ENCODE data around the gene THAP7. TPM values are rescaled to one million over a fixed set of nuclear protein-coding genes. Genes with fewer than 3 reads are reported as not detected.

The THAP7 gene
- total and polyA plus RNA-seq, 9 of the 15 experiments (the other 6 are each of a cell fraction or from before 2014, with no cell fraction given), result 7.9 to 263 (median 84.1) TPM

GRCh38 chr22:20998411-20999336, 3.2 kb downstream of the THAP7 start (continued):
- TF ChIP-seq, protein P1, sequence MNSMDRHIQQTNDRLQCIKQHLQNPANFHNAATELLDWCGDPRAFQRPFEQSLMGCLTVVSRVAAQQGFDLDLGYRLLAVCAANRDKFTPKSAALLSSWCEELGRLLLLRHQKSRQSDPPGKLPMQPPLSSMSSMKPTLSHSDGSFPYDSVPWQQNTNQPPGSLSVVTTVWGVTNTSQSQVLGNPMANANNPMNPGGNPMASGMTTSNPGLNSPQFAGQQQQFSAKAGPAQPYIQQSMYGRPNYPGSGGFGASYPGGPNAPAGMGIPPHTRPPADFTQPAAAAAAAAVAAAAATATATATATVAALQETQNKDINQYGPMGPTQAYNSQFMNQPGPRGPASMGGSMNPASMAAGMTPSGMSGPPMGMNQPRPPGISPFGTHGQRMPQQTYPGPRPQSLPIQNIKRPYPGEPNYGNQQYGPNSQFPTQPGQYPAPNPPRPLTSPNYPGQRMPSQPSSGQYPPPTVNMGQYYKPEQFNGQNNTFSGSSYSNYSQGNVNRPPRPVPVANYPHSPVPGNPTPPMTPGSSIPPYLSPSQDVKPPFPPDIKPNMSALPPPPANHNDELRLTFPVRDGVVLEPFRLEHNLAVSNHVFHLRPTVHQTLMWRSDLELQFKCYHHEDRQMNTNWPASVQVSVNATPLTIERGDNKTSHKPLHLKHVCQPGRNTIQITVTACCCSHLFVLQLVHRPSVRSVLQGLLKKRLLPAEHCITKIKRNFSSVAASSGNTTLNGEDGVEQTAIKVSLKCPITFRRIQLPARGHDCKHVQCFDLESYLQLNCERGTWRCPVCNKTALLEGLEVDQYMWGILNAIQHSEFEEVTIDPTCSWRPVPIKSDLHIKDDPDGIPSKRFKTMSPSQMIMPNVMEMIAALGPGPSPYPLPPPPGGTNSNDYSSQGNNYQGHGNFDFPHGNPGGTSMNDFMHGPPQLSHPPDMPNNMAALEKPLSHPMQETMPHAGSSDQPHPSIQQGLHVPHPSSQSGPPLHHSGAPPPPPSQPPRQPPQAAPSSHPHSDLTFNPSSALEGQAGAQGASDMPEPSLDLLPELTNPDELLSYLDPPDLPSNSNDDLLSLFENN (IDR thresholded peaks at IDR 0.05; ENCODE audit: low read depth in 2 of 2, low read length in 2 of 2), result peak in 1 of 2 experiments; percentile 9; a peak in 1 of 4 replicates
- TF ChIP-seq, protein P2, sequence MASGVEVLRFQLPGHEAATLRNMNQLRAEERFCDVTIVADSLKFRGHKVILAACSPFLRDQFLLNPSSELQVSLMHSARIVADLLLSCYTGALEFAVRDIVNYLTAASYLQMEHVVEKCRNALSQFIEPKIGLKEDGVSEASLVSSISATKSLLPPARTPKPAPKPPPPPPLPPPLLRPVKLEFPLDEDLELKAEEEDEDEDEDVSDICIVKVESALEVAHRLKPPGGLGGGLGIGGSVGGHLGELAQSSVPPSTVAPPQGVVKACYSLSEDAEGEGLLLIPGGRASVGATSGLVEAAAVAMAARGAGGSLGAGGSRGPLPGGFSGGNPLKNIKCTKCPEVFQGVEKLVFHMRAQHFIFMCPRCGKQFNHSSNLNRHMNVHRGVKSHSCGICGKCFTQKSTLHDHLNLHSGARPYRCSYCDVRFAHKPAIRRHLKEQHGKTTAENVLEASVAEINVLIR (CRISPR knock-in tag; IDR thresholded peaks at IDR 0.05), result no peak
- no peak; the same call in 1 of the 2 replicates for TF ChIP-seq ZC3H11A (IDR thresholded peaks at IDR 0.05; ENCODE audit: low read depth, low read length)
- 0 out of 2 replicates have a peak, but pooled peaks have one; percentile 41 for TF ChIP-seq IFI16 (CRISPR knock-in tag; IDR thresholded peaks at IDR 0.05)
- no peak for TF ChIP-seq KAT8 (IDR thresholded peaks at IDR 0.05; ENCODE audit: low read depth)
- TF ChIP-seq CBFB (CRISPR knock-in tag; IDR thresholded peaks at IDR 0.05), result no peak
- no peak for TF ChIP-seq FUS (optimal IDR thresholded peaks at IDR 0.05; ENCODE audit: low read depth, low read length)
- TF ChIP-seq ZSCAN32 (CRISPR knock-in tag; IDR thresholded peaks at IDR 0.05), result peak; percentile 57
- TF ChIP-seq, protein P3, sequence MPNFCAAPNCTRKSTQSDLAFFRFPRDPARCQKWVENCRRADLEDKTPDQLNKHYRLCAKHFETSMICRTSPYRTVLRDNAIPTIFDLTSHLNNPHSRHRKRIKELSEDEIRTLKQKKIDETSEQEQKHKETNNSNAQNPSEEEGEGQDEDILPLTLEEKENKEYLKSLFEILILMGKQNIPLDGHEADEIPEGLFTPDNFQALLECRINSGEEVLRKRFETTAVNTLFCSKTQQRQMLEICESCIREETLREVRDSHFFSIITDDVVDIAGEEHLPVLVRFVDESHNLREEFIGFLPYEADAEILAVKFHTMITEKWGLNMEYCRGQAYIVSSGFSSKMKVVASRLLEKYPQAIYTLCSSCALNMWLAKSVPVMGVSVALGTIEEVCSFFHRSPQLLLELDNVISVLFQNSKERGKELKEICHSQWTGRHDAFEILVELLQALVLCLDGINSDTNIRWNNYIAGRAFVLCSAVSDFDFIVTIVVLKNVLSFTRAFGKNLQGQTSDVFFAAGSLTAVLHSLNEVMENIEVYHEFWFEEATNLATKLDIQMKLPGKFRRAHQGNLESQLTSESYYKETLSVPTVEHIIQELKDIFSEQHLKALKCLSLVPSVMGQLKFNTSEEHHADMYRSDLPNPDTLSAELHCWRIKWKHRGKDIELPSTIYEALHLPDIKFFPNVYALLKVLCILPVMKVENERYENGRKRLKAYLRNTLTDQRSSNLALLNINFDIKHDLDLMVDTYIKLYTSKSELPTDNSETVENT (CRISPR knock-in tag; IDR thresholded peaks at IDR 0.05), result peak; percentile 86; the same call in 1 of the 2 replicates
- no peak for TF ChIP-seq REST (IDR thresholded peaks at IDR 0.05; ENCODE audit: borderline replicate concordance)
- 0 out of 2 replicates have a peak, but pooled peaks have one; percentile 48 for TF ChIP-seq REST (CRISPR knock-in tag; IDR thresholded peaks at IDR 0.05; ENCODE audit: low read depth)
